Posterior cingulate gyrus (tissue), 11 donors: ENCODE measurements around the gene CAPN14.
"Not testable (repeated sequence)": the region's sequence is repeated elsewhere in the genome, so short reads cannot be mapped to it uniquely, and the experiment has no call there.

Experiments used
- DNase-seq, 10 donors: peaks; one replicate each; pipeline versions ENCODE4 v3.0.0 to v3.0.0-alpha.2; 2020 to 2021; ENCODE audit warnings: mixed read lengths in 3 of 10
- intact Hi-C: fragments of 100-400 bp; cut with DNase I; formaldehyde crosslinking; loops from one replicate; pipeline ENCODE4 v1.15.1; 2023

The CAPN14 gene

DNA sequence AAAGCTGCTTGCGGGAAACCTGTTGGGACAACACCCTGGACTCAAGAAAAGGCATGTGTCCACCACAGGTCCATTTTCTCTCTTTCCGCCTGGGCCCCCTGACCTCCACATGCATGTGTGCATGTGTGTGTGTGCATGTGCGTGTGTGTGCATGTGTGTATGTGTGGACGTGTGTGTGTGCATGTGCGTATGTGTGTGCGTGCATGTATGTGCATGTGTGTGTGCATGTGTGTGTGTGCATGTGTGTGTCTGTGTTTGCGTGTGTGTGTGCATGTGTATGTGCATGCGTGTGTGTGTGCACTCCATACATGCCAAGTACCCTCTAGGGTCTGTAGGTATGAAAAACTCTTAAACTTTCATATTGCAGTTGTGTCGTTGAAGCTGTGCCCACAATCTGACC lies 16.3 kb downstream of the CAPN14 start:
- DNase-seq, result peak in 1 of 10 donors; percentile 37
- intact Hi-C loops, result no loop called here

DNA sequence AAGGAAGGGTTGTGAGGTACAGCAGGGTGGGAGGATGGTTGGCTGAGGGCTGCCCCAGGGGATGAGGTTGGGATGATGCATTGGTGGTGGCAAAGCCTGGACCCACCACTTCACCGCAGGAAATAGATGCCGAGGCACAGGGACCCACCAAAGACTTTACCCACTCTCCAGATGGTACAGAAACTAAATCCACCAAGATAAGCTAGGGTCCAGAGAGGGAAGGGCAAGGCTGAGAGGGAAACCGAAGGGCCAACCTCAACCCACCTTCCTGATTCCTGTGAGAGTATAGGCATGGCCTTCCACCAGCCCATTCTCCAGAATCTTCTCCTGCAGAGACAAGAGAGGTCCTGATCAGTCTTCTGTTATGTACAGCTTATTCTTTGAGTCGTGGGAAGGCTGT lies 18.1 kb downstream of the CAPN14 start:
- intact Hi-C loops, result no loop called here
- no peak for DNase-seq

DNA sequence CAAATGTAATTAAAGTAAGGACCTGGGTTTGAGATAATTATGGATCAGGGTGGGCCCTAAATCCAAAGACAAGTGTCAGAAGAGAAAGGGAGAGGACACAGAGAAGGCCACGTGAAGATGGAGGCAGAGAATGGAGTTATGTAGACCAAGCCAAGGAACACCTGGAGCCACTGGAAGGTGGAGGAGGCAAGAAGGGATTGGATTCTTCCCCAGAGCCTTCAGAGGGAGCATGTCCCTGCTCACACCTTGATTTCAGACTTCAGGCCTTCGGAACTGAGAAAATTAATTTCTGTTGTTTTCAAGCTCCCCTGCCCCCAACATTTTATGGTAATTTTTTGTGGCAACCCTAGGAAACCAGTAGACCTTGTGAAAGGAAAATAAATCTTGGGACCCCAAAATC lies 19.6 kb downstream of the CAPN14 start:
- intact Hi-C loops, result no loop called here
- no peak for DNase-seq

DNA sequence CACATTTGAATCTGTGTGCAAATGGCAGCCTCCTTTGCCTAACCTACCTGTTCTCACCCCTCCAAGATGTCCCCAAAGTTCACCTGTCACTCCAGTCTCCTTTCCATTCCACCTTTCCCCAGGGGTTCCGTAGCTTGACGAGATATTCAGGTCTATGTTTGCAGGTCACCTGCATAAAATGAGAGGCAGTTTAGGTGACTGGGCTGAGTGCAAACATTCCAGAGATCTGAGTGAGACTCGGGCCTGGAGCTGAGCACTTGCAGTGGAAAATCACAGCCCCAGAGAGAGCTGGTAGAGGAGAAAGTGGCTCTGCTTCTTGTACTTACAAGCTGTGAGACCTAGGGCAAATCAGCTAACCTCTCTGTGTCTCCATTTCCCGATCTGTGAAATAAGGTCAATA lies 20.1 kb downstream of the CAPN14 start:
- no peak for DNase-seq
- intact Hi-C loops, result no loop called here

DNA sequence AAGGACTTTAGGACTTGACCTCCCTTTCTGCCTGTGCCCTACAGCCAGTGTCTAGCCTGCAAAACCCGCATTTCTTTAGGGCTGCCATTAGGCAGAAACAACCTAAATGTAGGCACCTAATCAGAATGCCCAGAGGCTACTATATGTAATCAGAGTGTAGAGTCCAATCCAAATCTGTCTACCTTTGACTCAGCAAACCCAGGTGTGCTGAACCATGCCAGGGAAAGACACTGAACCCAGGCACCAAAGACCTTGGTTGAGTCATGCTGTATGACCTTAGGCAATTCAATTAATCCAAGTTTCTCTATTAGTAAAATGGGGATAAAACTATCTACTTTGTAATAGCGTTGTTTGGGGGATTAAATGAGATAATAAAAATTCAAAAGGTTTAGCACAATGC lies 20.7 kb downstream of the CAPN14 start:
- intact Hi-C loops, result no loop called here
- DNase-seq, result no peak

DNA sequence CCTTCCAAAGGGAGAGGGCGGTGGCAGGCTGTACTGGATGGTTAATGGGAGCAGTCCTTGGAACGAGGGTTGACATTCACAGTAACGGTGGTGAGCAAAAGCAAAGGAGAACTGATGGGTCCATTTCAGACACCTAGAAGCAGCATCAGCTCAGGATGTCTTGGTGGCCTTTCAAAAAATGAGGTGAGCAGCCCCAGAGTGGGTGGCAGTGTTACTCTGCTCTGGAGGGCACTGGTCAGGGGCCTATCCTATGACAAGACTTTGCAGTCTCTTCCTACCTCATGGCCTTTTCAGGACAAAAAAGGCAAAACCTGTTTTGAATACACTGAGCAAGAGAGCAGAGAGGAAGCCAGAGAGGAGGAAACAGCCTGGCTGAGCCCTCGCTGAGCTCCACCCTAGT lies 23.5 kb downstream of the CAPN14 start:
- peak in 1 of 10 donors; percentile 27 for DNase-seq
- intact Hi-C loops, result no loop called here

DNA sequence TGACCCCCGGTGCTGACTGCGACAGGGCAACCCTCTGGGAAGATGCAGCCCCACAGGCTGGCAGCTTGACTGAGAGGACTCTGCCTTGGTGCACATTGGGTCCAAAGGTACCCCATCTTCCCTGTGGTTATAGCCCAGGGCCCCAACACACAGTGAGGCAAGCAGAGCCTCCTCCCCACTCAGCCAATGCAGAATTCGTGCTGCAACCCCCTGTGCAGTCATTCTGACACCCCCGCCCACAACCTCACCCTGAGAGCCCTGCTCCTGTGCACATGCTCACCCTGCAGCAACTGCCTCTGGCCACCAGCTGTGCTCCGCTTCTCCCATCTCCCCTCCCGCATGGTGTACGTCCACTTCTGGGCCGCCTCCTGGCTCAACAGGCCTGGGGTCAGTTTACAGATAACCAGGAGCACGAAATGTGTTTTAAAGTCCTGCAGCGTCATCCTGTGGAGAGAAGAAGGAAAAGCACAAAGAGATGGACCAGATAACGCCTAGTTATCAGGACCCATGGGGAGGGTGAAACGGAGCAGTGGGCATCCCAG lies 24.4 kb downstream of the CAPN14 start:
- DNase-seq, result peak in 2 of 10 donors; percentile 61 to 68
- intact Hi-C loops, result no loop called here

DNA sequence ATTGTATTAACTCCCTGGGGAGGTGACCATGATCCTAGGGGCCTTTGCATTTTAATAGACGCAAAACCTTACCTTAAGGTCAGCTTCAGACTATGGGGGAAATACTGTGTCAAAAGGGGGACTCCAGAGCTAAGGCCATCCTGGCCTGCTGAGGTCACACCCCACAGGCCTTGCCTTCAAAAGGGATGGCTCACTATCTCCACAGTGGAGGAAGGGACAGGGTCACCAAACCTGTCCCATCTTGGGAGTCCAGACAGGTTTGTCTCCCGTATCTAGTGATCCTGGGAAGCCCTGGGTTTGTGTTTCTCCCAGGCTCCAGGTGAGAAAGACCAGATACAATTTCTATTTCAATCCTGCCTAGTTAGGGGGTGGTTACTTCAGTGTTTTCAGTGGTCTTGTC lies 24.9 kb downstream of the CAPN14 start:
- intact Hi-C loops, result no loop called here

DNA sequence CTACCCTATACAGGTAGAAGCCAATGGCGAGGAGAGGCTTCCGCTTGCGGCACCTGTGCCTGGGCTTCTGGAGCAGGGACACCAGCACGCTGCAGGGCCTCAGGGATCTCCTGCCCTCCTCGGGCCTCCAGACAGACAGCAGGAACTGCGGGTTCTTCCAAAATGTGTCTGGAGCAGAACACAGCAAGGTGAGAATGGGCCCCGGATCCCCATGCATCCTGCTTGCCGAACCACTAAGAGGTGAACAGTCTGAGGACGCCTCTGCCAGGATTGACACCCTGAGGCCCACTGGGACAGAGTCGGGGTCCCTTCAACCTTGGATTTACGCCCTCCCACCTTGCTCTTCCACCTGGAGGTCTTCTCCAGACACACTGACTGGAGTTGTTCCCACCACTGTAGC lies 25.4 kb downstream of the CAPN14 start:
- intact Hi-C loops, result no loop called here
- peak in 2 of 10 donors; percentile 66 to 73 for DNase-seq

More for the DNA sequence above, 24.9 kb downstream of the CAPN14 start:
- no peak for DNase-seq

DNA sequence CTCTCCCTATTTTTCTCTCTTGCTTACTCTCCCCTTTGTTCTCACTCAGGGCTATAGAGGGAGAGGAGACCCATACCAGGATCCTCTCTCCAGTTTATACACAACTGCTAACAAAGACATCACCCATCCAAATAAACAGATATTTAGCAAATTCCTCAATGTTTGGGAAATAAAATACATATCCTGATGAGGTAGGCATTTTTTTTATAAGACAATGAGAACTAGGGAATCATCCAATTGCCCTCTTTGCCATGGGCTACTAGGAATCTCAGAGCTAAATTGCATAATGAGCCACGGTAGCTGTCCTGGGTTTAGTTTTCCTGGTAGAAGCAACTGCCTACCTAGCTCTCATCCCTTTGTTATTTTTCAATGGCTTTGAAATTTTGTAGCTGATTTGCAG lies 27.1 kb downstream of the CAPN14 start:
- intact Hi-C loops, result no loop called here

DNA sequence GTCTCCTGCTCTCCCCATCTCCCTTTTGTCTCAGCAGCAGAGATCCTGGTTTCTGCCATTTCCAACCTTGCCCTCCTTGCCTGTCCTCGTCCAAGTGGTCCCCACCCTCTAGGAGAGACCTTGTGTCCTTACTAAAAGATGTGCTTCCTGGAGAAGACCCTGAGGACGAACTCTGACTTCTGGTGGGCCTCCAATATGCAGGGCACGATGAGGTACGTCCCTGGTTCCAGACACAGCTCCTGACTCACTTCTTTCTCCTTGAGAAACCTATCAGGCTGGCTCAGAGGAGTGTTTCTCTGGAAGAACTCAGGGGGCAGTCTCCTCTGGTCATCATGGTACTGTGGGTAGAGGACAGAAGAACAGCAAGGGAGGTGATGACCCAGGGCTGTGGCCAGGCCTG lies 28.2 kb downstream of the CAPN14 start:
- intact Hi-C loops, result no loop called here
- no peak for DNase-seq

More for the DNA sequence above, 27.1 kb downstream of the CAPN14 start:
- DNase-seq, result no peak

DNA sequence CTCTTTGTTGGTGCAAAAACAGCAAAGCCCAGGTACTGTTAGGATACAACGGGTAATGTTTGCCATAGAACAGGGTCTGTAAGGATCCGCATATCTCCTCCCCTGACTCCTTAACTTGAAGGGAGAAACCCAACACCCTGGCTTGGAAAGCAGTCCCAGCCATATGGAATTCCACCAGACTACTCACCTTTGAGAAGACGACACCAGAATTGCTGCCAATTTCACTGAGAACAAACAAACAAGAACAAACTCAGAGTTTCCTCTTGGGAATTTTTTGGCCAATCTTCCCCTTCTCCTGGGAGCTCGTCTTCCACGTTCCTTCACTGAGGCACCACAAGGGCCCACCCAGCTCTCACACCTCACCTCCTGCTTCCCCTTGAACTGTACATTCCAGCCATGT lies 29.2 kb downstream of the CAPN14 start:
- intact Hi-C loops, result no loop called here
- no peak for DNase-seq

DNA sequence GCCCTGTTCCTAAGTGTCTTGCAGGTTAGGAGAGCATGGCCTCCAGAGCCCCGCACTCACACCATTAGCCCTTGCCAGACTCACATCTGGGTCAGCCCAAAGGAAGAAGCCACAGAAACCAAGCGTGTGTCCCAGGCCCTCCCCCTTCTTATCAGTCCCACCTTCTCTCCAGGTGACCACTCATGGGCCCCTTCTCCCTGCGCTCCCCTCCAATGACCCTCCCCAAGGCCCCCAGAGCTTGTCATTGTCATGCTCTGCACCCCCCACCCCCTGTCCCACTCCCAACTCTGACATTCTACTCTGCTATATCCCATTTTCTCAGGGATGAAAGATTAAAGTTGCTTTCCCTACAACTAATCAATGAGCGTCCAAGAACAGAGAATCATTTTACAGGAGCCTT lies 30.1 kb downstream of the CAPN14 start:
- intact Hi-C loops, result no loop called here
- no peak for DNase-seq

DNA sequence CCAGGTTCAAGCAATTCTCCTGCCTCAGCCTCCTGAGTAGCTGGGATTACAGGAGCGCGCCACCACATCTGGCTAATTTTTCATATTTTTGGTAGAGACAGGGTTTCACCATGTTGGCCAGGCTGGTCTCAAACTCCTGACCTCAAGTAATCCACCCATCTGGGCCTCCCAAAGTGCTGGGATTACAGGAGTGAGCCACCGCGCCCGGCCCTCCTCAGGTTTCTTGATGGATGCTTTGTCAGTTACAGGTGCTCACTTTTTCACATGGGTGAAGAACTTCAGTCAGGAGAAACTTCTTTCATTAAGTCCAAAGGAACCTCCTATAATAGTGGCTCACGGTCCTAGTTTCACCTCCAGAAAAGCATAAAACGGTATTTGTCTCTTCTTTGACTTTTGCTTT lies 33.3 kb downstream of the CAPN14 start:
- DNase-seq, result peak in 1 of 10 donors; percentile 53
- intact Hi-C loops, result not testable (repeated sequence)

DNA sequence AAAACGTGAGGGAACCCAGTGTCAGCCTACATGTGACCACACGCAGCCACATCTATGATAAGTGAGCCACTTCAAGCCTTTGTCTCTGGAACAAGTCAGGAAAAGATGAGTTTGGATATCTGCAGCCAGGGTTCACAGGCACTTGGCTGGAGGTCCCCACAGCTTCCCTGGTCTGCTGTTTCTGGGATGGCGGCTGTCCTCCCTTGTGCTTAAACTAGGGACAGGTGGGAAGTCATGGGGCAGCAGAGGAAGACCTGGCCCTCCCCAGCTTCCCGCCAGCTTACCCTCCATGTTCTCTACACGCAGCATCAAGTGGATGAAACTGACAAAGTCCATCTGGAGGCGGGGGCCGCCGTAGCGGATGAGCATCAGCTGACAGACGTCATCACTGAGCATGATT lies 40.6 kb downstream of the CAPN14 start:
- peak in 1 of 10 donors; percentile 55 for DNase-seq
- intact Hi-C loops, result loop anchor here (10.0 kb wide), 2 partner anchors 158 to 312 kb away; no protein-coding TSS in a partner anchor

DNA sequence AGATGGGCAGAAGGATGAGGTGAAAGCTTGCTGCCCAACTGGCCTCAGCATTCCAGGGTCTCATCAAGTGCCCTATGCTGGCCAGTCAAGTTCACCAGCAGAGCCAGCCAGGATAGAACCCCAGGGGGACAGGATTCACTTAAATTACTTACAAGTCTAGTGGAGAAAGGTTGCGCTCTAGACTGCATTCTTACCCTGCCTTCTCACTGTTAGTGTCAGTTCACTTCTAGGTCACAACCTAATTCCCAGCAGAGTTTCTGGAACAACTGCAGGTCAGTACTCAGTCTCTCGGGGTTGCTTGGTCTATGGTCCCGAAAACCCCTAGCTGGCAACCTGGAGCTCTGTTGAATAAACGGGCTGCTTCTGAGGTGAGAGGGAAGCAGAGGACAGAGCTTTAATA lies 46.2 kb downstream of the CAPN14 start:
- intact Hi-C loops, result loop anchor here (10.0 kb wide), 2 partner anchors 164 to 306 kb away; no protein-coding TSS in a partner anchor

DNA sequence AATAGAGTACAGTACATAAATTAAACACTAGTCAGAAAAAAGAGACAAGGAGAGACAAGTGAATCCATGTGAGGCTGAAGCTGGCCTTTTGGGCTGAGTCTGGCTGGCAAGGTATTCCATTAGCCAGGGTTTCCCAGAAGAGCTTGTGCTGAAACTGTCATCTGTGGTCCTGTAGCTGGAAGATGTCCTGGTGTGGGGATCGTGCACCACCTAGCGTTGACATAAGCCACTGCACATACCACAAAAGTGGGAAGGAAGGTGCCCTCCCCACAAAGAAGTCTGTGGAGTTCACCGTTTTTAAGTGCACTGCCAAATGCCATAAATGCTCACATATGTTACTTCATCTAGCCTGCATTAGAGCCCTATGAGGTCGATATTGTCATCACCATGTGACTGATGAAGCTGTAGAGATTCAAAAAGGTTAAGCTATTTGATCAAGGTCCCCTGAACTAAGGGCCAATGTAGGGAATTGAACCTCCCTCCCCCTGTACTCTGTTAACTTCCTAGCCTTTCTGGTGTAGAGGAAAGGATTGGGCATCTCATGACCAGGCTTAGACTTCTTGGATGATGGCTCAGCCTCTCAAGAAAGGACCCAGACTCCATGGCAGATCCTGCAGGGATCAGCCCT lies 47.1 kb downstream of the CAPN14 start:
- intact Hi-C loops, result loop anchor here (1.0 to 10.0 kb wide), 3 partner anchors 165 to 456 kb away; no protein-coding TSS in a partner anchor
- peak; percentile 40 to 95 (median 70) for DNase-seq

More for the DNA sequence above, 46.2 kb downstream of the CAPN14 start:
- DNase-seq, result no peak

DNA sequence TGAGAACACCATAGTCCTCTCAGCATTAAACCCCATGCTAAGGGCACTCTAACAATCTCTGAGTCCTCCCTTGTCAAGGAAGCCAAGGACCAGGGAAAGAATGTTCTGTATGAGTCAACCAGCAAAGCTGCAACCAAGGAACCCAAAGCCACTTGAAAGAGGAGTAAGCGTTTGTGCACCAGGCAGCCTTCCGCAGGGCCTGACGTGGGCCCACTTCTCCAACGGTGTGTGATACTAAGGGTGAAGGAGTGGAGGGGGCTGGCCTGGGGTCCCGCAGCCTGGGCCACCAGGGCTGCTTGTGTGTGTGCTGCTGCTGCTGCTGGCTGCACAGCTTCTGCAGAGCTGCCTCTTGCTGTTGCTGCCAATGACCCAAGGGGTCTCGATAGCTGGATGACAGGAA lies 49.0 kb downstream of the CAPN14 start:
- intact Hi-C loops, result no loop called here

DNA sequence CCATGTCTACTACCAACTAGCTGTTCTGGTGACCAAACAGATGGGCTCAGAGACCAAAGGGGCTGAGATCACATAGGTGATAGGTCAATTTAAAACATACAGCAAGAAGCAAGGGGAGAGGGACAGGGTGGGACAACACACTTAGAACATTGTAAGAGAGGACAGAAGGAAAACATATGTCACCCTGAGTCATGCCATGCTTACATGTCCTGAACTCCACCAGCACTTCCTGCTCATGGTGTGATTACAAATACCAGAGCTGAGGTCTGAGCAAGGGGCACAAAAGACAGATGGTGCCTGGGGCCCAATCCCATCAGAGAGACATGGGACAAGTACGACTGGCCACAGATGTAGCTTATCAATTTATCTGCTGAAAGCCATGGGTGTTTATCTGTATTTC lies 50.4 kb downstream of the CAPN14 start:
- intact Hi-C loops, result no loop called here
- DNase-seq, result no peak

More for the DNA sequence above, 49.0 kb downstream of the CAPN14 start:
- peak in 1 of 10 donors; percentile 50 for DNase-seq

DNA sequence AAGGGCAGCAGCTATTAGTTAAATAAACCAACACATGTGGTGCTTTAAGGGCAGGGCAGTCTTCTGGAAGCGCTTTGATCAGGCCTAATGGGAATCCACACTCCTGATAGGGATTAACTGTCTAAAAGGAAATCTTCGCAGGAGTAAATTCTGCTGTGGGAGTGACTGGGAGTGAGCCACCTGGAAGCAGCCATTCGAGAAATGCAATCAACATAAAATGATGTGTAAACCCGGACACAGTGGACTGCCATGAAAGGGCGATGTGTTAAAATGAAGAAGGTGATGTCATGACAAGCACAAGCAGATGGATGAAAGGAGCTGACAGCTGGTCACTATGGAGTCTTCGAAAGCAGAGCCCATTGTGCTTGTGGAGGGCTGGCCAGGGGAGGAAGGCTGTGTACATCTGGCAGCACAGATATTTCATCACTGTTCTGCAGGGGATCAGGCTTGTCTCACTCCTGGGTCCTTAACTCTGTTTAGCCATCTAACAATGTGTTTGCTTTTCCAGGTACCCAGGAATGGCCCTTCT lies 54.2 kb downstream of the CAPN14 start:
- intact Hi-C loops, result no loop called here
- no peak for DNase-seq

DNA sequence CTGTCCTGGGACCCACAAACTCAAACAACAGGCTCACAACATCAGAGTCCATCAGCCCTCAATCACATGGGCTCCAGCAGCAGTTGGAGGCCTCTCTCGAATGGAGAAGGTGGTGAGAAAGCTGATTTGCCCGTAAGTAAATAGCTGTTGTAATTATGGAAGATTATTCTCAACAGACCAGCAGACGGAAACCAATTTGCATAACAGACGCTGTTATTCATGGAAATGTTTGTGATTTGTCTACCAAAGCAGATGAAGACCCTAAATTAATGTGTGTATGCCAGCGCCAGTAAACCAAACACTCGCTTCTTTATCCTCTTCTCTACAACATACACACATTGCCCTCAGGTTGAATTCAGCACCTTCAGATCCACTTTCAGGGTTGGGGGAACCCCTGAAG lies 55.7 kb downstream of the CAPN14 start:
- intact Hi-C loops, result no loop called here
- no peak for DNase-seq

DNA sequence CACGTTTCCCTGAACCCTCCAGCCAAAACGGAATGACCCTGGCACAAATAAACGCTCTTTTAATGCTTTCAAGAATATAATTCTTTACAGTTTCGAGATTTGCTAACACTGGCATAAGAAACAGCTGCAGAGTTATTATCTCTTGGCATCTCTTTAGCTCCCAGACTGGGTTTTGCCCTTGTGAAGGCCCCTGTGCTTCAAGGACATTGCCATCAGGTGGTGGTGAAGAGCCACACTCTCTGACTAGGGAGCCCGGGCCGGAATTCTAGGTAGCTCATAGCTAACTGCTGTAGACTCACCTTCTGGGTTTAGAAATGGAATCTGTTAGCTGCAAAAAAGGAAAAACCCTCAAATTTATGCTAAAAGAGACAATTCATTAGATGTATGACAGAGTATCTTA lies 65.8 kb downstream of the CAPN14 start:
- no peak for DNase-seq
- intact Hi-C loops, result no loop called here
